Measurements from ENCODE around the gene SEC24B.

Gene SEC24B

DNA sequence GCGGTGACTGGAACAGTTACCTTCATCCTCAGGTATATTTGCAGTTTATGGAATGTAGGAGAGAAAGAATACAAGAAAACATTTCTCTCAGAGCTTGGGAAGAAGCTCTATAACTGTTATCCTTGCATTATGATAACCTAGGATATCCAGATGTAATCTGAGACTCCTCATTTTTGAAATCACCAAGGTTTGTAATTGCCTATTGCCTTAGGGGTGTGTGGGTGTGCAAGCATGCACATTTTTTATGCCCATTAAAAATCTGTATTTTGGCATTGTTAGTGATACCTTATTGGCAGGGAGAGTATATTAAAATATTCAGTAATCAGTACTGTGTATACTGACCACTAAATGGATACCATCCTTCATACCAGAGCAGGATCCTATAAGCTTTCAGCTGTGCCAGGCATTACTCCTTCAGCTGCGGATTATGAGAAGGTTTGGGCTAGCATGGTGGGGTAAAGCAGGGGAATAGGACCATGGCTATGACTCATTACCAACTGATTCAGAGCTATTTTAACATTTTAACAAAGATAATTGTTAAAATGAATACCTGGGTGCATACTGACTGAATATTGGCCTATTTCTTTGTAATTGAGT lies 8.3 kb downstream of the SEC24B start:
- TF ChIP-seq ISL1 (CRISPR knock-in tag; IDR thresholded peaks at IDR 0.05) (no peak), ZFP3 (CRISPR knock-in tag; IDR thresholded peaks at IDR 0.05) (no peak), ZNF70 (CRISPR knock-in tag; IDR thresholded peaks at IDR 0.05) (no peak), OSR1 (CRISPR knock-in tag; IDR thresholded peaks at IDR 0.05) (no peak), ZNF8 (CRISPR knock-in tag; IDR thresholded peaks at IDR 0.05) (no peak), ARNTL (CRISPR knock-in tag; IDR thresholded peaks at IDR 0.05; ENCODE audit: borderline replicate concordance, low read depth) (no peak), SNAI2 (CRISPR knock-in tag; IDR thresholded peaks at IDR 0.05) (no peak), GLIS3 (CRISPR knock-in tag; IDR thresholded peaks at IDR 0.05) (no peak), ESRRG (CRISPR knock-in tag; IDR thresholded peaks at IDR 0.05) (no peak), CSDC2 (CRISPR knock-in tag; IDR thresholded peaks at IDR 0.05) (no peak), TOX (CRISPR knock-in tag; IDR thresholded peaks at IDR 0.05; ENCODE audit: borderline replicate concordance) (no peak)
- TF ChIP-seq, protein P1, sequence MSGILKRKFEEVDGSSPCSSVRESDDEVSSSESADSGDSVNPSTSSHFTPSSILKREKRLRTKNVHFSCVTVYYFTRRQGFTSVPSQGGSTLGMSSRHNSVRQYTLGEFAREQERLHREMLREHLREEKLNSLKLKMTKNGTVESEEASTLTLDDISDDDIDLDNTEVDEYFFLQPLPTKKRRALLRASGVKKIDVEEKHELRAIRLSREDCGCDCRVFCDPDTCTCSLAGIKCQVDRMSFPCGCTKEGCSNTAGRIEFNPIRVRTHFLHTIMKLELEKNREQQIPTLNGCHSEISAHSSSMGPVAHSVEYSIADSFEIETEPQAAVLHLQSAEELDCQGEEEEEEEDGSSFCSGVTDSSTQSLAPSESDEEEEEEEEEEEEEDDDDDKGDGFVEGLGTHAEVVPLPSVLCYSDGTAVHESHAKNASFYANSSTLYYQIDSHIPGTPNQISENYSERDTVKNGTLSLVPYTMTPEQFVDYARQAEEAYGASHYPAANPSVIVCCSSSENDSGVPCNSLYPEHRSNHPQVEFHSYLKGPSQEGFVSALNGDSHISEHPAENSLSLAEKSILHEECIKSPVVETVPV (CRISPR knock-in tag; IDR thresholded peaks at IDR 0.05) = no peak
- TF ChIP-seq, protein P2, sequence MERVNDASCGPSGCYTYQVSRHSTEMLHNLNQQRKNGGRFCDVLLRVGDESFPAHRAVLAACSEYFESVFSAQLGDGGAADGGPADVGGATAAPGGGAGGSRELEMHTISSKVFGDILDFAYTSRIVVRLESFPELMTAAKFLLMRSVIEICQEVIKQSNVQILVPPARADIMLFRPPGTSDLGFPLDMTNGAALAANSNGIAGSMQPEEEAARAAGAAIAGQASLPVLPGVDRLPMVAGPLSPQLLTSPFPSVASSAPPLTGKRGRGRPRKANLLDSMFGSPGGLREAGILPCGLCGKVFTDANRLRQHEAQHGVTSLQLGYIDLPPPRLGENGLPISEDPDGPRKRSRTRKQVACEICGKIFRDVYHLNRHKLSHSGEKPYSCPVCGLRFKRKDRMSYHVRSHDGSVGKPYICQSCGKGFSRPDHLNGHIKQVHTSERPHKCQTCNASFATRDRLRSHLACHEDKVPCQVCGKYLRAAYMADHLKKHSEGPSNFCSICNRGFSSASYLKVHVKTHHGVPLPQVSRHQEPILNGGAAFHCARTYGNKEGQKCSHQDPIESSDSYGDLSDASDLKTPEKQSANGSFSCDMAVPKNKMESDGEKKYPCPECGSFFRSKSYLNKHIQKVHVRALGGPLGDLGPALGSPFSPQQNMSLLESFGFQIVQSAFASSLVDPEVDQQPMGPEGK (CRISPR knock-in tag; IDR thresholded peaks at IDR 0.05; ENCODE audit: borderline replicate concordance) = no peak
- TF ChIP-seq, protein P3, sequence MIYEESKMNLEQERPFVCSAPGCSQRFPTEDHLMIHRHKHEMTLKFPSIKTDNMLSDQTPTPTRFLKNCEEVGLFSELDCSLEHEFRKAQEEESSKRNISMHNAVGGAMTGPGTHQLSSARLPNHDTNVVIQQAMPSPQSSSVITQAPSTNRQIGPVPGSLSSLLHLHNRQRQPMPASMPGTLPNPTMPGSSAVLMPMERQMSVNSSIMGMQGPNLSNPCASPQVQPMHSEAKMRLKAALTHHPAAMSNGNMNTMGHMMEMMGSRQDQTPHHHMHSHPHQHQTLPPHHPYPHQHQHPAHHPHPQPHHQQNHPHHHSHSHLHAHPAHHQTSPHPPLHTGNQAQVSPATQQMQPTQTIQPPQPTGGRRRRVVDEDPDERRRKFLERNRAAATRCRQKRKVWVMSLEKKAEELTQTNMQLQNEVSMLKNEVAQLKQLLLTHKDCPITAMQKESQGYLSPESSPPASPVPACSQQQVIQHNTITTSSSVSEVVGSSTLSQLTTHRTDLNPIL (CRISPR knock-in tag; IDR thresholded peaks at IDR 0.05; ENCODE audit: low read depth) = no peak
- TF ChIP-seq, protein P4, sequence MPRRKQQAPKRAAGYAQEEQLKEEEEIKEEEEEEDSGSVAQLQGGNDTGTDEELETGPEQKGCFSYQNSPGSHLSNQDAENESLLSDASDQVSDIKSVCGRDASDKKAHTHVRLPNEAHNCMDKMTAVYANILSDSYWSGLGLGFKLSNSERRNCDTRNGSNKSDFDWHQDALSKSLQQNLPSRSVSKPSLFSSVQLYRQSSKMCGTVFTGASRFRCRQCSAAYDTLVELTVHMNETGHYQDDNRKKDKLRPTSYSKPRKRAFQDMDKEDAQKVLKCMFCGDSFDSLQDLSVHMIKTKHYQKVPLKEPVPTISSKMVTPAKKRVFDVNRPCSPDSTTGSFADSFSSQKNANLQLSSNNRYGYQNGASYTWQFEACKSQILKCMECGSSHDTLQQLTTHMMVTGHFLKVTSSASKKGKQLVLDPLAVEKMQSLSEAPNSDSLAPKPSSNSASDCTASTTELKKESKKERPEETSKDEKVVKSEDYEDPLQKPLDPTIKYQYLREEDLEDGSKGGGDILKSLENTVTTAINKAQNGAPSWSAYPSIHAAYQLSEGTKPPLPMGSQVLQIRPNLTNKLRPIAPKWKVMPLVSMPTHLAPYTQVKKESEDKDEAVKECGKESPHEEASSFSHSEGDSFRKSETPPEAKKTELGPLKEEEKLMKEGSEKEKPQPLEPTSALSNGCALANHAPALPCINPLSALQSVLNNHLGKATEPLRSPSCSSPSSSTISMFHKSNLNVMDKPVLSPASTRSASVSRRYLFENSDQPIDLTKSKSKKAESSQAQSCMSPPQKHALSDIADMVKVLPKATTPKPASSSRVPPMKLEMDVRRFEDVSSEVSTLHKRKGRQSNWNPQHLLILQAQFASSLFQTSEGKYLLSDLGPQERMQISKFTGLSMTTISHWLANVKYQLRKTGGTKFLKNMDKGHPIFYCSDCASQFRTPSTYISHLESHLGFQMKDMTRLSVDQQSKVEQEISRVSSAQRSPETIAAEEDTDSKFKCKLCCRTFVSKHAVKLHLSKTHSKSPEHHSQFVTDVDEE (CRISPR knock-in tag; IDR thresholded peaks at IDR 0.05) = no peak
- peak; percentile 72 for ATAC-seq

DNA sequence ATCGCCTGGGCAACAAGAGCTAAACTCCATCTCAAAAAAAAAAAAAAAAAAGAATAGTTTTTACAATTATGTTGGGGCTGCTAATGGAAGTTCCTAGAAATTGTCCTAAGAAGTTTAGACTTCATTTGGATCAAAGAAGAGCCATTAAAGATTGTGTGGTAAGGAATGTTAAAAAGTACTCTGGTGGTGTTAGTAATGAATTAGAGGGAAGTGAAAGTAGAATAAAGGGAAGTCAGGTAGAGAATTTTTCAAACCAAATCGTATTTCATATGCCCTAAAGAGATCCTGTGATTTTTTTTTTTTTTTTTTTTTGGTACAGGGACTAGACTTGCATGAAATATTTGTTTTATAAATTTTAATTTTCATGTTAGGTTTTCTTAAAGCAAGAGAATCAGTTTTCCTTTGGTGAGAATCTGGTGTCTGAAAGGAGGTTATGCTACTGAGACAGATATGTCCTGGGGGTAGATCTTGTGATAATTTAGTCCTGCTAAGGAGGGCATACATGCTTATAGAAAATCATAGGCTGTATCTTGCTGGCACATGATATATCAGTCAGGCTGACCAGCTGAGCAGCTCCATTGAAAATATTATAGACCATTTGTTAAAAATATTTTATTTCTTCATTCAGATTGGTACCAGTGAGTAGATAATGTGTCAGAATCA lies 10.7 kb downstream of the SEC24B start:
- TF ChIP-seq CSDC2 (CRISPR knock-in tag; IDR thresholded peaks at IDR 0.05) (no peak), OSR1 (CRISPR knock-in tag; IDR thresholded peaks at IDR 0.05) (no peak), TCF4 (CRISPR knock-in tag; IDR thresholded peaks at IDR 0.05; ENCODE audit: borderline replicate concordance) (no peak), PPARA (CRISPR knock-in tag; IDR thresholded peaks at IDR 0.05; ENCODE audit: borderline replicate concordance) (no peak), SNAI2 (CRISPR knock-in tag; IDR thresholded peaks at IDR 0.05) (no peak), GLIS3 (CRISPR knock-in tag; IDR thresholded peaks at IDR 0.05) (no peak), ZNF70 (CRISPR knock-in tag; IDR thresholded peaks at IDR 0.05) (no peak), ARNTL (CRISPR knock-in tag; IDR thresholded peaks at IDR 0.05; ENCODE audit: borderline replicate concordance, low read depth) (no peak), TOX (CRISPR knock-in tag; IDR thresholded peaks at IDR 0.05; ENCODE audit: borderline replicate concordance) (no peak), ZNF8 (CRISPR knock-in tag; IDR thresholded peaks at IDR 0.05) (no peak), ZFP3 (CRISPR knock-in tag; IDR thresholded peaks at IDR 0.05) (no peak), BACH2 (CRISPR knock-in tag; IDR thresholded peaks at IDR 0.05; ENCODE audit: borderline replicate concordance) (no peak)
- TF ChIP-seq, protein P2 (CRISPR knock-in tag; IDR thresholded peaks at IDR 0.05; ENCODE audit: borderline replicate concordance) = no peak
- TF ChIP-seq, protein P1 (CRISPR knock-in tag; IDR thresholded peaks at IDR 0.05) = no peak
- TF ChIP-seq, protein P4 (CRISPR knock-in tag; IDR thresholded peaks at IDR 0.05) = no peak
- TF ChIP-seq, protein P3 (CRISPR knock-in tag; IDR thresholded peaks at IDR 0.05; ENCODE audit: low read depth) = no peak
- no peak for ATAC-seq
